ENCODE data around the gene NBPF20.
"Not testable (repeated sequence)": the region's sequence is repeated elsewhere in the genome, so short reads cannot be mapped to it uniquely, and the experiment has no call there.

GRCh38 chr1:145464708-145465336 is 39.4 kb upstream of the NBPF20 start:
- not testable (repeated sequence) for TF ChIP-seq FOXP4 (CRISPR knock-in tag; IDR thresholded peaks at IDR 0.05); NR1H2 (CRISPR knock-in tag; IDR thresholded peaks at IDR 0.05); SP1 (CRISPR knock-in tag; conservative IDR thresholded peaks at IDR 0.05); IRF2 (CRISPR knock-in tag; IDR thresholded peaks at IDR 0.05; ENCODE audit: borderline replicate concordance, low read depth); ATF3 (CRISPR knock-in tag; conservative IDR thresholded peaks at IDR 0.05); ZNF512 (CRISPR knock-in tag; IDR thresholded peaks at IDR 0.05; ENCODE audit: borderline replicate concordance); MLX (CRISPR knock-in tag; IDR thresholded peaks at IDR 0.05); EMX1 (CRISPR knock-in tag; IDR thresholded peaks at IDR 0.05)
- TF ChIP-seq, protein P1, sequence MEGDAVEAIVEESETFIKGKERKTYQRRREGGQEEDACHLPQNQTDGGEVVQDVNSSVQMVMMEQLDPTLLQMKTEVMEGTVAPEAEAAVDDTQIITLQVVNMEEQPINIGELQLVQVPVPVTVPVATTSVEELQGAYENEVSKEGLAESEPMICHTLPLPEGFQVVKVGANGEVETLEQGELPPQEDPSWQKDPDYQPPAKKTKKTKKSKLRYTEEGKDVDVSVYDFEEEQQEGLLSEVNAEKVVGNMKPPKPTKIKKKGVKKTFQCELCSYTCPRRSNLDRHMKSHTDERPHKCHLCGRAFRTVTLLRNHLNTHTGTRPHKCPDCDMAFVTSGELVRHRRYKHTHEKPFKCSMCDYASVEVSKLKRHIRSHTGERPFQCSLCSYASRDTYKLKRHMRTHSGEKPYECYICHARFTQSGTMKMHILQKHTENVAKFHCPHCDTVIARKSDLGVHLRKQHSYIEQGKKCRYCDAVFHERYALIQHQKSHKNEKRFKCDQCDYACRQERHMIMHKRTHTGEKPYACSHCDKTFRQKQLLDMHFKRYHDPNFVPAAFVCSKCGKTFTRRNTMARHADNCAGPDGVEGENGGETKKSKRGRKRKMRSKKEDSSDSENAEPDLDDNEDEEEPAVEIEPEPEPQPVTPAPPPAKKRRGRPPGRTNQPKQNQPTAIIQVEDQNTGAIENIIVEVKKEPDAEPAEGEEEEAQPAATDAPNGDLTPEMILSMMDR (IDR thresholded peaks at IDR 0.05) = not testable (repeated sequence)
- TF ChIP-seq, protein P2, sequence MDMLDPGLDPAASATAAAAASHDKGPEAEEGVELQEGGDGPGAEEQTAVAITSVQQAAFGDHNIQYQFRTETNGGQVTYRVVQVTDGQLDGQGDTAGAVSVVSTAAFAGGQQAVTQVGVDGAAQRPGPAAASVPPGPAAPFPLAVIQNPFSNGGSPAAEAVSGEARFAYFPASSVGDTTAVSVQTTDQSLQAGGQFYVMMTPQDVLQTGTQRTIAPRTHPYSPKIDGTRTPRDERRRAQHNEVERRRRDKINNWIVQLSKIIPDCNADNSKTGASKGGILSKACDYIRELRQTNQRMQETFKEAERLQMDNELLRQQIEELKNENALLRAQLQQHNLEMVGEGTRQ (CRISPR knock-in tag; IDR thresholded peaks at IDR 0.05) = not testable (repeated sequence)
- TF ChIP-seq, protein P3, sequence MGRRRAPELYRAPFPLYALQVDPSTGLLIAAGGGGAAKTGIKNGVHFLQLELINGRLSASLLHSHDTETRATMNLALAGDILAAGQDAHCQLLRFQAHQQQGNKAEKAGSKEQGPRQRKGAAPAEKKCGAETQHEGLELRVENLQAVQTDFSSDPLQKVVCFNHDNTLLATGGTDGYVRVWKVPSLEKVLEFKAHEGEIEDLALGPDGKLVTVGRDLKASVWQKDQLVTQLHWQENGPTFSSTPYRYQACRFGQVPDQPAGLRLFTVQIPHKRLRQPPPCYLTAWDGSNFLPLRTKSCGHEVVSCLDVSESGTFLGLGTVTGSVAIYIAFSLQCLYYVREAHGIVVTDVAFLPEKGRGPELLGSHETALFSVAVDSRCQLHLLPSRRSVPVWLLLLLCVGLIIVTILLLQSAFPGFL (CRISPR knock-in tag; IDR thresholded peaks at IDR 0.05; ENCODE audit: borderline replicate concordance) = not testable (repeated sequence)
- TF ChIP-seq, protein P4, sequence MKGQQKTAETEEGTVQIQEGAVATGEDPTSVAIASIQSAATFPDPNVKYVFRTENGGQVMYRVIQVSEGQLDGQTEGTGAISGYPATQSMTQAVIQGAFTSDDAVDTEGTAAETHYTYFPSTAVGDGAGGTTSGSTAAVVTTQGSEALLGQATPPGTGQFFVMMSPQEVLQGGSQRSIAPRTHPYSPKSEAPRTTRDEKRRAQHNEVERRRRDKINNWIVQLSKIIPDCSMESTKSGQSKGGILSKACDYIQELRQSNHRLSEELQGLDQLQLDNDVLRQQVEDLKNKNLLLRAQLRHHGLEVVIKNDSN (CRISPR knock-in tag; IDR thresholded peaks at IDR 0.05) = not testable (repeated sequence)
- TF ChIP-seq, protein P5, sequence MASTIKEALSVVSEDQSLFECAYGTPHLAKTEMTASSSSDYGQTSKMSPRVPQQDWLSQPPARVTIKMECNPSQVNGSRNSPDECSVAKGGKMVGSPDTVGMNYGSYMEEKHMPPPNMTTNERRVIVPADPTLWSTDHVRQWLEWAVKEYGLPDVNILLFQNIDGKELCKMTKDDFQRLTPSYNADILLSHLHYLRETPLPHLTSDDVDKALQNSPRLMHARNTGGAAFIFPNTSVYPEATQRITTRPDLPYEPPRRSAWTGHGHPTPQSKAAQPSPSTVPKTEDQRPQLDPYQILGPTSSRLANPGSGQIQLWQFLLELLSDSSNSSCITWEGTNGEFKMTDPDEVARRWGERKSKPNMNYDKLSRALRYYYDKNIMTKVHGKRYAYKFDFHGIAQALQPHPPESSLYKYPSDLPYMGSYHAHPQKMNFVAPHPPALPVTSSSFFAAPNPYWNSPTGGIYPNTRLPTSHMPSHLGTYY (CRISPR knock-in tag; IDR thresholded peaks at IDR 0.05) = not testable (repeated sequence)
- TF ChIP-seq, protein P6, sequence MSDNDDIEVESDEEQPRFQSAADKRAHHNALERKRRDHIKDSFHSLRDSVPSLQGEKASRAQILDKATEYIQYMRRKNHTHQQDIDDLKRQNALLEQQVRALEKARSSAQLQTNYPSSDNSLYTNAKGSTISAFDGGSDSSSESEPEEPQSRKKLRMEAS (CRISPR knock-in tag; IDR thresholded peaks at IDR 0.05) = not testable (repeated sequence)
